GM21717 (cell line): ENCODE data around the gene PRXL2B.
"Not testable (repeated sequence)": the region's sequence is repeated elsewhere in the genome, so short reads cannot be mapped to it uniquely, and the experiment has no call there.

Source experiments
- ATAC-seq: cut with Tn5 transposase; IDR thresholded peaks from one replicate; pipeline ENCODE4 v1.9.1; 2021; ENCODE audit warnings: mild to moderate bottlenecking, moderate library complexity; ENCODE audit not compliant: unreplicated experiment

Gene PRXL2B

DNA sequence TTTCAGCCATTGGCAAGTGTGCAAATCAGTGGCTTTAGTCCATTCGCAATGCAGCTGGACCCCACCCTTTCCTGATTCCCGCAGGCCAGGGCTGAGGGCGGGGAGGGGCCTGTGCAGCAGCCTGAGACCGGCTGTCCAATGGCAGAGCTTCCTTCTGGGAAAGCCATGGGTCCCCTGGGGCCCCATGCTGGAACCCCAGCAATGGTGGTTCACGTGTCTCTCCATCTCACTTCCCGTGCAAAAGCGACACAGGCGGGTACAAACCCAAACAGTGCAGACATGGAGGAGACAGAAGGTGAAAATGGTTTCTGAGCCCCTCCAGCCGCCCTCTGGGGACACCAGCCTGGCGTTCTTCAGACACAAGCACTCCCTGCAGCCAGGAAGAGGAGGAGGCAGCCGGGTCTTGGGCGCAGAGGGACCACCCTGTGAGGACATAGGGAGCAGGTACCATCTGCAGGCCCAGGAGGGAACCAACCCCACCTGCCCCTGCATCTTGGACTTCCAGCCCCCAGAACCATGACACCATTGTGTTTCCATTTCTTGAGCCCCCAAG, 36.2 kb upstream of the PRXL2B start:
- not testable (repeated sequence) for ATAC-seq

- ATAC-seq = not testable (repeated sequence)
These were observed 35.0 kb upstream of the PRXL2B start for GRCh38 chr1:2551544-2551943.

DNA sequence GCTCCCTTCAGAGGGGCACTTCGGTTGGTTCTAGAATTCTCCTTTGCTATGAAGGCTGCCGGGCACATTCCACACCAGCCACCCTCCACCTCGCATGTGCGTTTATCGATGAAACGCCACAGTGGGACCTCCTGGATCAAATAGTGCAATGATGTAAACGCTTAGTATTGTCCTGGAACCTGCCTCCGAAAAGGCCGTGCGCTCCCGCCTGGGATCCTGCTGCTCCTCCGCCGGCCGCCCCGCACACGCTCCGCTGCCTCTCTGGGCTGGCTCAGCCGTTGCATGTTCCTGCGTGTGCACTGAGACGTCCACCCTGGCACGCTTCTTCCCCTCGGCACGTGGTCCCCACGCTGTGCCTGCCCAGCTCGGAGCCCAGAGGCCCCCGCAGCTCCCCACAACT, 34.4 kb upstream of the PRXL2B start:
- ATAC-seq = no peak

GRCh38 chr1:2553076-2553475, 33.5 kb upstream of the PRXL2B start:
- ATAC-seq = not testable (repeated sequence)

DNA sequence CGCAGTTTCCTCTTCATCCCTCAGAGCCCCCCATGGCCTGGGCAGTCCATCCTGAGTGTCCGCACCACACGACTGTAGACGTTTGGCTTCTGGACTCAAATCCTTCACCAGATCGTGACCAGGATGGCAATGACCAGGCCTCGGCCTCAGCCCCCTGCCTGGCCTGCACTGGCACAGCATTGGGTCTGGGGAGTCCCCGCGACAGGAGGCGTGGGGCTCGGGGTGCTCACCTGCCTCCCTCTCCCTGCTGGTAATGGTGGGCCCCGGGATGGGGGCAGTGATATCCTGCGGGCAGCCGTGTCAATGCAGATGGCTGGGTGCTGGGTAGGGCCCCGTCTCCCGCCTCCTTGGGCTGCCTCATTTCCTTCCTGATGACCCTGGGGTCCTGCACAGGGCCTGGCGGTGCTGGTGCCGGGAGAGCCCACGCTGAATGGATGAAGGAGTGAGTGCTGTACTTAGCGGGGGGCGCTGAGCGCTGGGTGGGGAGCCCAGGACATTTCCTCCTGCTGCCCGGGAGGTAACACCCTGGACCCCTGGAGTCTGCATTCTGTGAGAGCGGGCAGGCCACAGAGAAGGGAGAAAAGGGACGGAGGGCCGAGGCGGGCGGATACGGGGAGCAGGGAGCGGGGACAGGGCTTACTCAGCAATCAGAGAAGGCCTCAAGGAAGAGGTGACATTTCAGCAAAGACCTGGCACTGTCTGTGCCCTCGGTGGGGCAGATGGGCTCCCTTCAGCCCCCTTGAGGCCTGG, 32.5 kb upstream of the PRXL2B start:
- ATAC-seq = no peak

- no peak for ATAC-seq
These were observed 31.8 kb upstream of the PRXL2B start for GRCh38 chr1:2554621-2555387.

DNA sequence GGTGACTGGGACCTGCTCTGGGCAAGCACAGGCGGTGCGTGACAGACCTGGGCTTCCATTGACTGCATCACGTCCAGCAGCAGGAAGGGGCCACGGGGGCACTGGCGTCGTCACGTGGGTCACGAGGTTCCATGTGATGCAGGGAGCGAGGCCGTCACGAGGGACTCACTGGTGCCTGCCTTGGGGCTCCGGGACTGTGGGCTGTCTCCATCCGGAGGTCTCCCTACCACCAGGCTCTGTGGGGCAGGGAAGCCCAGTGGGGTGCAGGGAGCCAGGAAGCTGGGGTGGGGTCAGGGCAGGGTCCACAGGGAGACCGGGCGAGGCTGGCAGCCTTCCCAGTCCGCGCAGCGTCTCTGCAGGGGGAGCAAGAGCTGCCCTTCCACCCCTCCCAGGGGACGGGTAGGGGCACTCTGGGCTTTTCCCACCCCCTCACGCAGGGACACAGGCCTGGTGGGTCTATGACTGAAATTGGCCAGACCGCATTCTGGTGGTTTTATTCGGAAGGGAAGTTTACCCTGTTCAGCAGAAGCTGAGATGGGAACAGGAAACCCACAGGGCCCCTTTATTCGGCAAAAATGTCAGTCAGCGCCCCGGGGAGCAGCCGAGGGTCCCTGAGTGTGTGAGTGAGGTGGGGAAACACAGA, 30.8 kb upstream of the PRXL2B start:
- peak; percentile 33 for ATAC-seq

GRCh38 chr1:2556277-2556677, 30.3 kb upstream of the PRXL2B start, which contains the start of gene TNFRSF14:
Gene TNFRSF14, plus strand, starts transcription at chr1:2556371. Its CDS starts 294 bp downstream, at chr1:2556665.
- peak; percentile 35 for ATAC-seq

DNA sequence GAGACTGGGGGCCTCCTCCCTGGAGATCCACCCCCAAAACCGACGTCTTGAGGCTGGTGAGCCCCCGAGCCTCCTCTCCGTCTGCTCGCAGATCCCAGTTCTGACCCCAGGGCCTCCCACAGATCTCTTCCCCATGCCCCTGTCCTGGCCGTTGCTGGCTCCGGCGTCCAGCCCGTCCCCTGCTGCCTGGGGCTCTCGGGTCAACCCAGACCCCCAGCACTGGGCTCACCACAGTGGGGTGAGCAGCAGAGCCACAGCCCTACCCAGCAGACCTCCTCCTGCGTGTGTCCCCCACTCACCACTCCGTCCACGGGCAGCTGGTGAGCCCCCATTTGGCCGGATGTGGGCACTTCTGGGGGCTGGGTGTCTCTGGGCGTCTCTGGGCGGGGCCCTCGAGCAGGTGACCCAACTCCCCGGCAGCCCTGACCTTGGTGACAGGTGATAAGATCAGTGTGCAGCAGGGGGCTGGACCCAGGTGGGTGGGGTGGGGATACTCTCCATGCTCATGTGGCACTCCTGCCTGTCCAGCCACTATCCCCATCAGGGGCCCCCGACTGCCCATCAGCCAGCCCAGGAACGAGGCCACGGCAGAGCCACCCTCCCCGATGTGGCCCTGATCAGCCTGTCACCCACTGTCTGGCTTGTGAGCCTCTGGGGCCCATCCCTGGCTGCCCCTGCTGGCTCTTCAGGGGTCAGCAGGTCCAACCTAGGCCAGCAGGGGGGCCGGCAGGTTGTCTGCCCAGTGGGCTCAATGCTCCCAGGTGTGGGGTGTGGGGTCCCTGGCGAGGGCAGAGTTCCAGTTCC, 29.7 kb upstream of the PRXL2B start:
- no peak for ATAC-seq

DNA sequence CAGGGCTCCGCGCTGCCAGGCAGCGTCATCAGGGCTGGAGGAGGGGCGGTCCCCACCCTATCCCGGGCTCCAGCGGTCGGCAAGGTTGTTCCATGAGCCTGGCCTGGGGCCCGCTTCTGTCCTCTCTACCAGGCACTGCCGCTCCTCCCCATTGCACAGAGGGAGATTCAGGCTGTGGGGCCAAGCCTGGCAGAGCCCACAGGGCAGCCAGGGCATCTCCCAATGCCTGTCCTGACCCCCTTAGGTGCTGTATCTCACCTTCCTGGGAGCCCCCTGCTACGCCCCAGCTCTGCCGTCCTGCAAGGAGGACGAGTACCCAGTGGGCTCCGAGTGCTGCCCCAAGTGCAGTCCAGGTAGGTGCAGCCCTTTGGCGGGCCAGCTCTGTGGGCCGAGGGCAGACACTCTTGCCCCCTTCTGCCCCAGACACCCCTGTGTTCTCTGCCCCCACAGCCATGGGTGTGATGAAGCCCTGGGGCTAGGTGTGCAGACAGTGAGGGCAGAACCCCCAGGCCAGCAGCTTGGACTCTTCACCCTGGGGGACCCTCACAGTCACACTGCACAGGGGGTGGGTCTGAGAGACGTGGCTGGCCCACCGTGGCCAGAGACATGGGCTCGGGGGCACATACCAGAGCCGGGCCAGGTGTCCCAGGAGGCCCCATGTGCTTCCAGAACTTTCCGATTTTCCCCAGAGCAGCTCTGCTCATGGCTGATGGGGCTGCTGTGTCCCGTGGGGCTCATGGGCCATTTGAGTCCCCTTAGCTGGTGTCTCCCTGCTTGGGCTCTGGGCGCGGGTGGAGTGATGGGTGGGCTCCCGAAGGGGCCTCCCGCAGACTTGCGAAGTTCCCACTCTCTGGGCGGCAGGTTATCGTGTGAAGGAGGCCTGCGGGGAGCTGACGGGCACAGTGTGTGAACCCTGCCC, 28.8 kb upstream of the PRXL2B start:
- ATAC-seq = no peak

GRCh38 chr1:2558420-2558819, 28.2 kb upstream of the PRXL2B start:
- no peak for ATAC-seq

GRCh38 chr1:2558861-2559260, 27.7 kb upstream of the PRXL2B start:
- ATAC-seq = no peak

- no peak for ATAC-seq
These were observed 26.9 kb upstream of the PRXL2B start for GRCh38 chr1:2559509-2560298.

GRCh38 chr1:2560299-2561073, 26.1 kb upstream of the PRXL2B start:
- no peak for ATAC-seq

DNA sequence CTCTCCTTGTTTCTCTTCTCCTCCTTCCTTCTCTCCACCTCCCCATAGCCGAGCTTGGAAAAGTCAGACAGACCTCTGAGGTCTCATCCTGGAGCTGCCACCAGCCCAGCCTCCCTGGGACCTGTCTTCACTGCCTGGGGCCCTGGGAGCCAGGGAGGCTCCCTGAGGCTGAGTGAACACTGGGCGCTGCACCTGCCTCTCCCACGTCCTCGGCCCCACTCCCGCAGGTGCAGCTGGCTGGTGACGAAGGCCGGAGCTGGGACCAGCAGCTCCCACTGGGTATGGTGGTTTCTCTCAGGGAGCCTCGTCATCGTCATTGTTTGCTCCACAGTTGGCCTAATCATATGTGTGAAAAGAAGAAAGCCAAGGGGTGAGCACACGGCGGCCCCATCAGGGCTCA, 25.1 kb upstream of the PRXL2B start:
- no peak for ATAC-seq

DNA sequence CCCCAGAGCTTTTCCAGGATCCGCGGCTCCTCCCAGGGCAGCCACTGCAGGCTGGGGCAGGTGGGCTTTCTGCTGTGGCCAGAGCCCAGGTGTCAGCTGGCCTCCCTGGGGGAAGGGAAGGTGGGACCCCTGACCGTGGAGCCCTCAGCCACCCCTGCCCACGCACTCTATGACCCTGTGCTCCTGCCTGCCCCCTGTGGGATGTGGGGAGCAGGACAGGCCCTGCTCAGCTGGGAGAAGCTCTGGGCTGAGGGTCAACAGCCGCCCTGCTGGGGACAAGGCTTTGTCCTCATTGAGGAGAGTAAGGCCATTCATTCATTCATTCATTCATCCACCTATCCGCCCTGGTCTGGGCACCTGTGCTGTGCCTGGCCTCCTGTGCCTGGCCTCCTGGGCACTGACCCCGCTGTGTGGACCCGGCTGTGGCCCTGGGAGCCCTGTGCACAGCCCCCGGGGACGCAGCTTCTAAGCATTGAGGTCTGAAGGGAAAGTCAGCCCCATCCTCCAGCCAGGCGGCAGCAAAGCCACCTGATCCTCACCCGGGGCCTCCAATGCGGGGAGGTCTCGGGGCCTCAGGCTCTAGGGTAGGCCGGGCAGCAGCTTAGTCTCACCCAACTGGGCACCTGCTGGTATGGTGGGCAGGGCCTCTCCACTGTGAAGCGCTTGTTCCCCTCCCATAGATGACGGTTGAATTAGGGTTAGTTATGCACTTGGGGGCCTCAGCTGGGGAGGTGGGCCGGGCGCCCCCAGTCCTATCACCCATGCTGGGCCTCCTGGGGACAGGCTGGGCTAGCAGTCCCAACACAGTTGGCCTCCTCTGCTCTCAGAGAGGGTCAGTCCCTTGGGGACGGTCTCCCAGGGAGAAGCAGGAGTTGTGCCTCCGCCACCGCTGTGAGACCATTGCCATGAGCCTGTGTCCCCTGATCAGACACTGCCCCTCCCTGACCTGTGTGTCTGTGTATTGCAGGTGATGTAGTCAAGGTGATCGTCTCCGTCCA, 24.4 kb upstream of the PRXL2B start:
- no peak for ATAC-seq

GRCh38 chr1:2563205-2563604, 23.4 kb upstream of the PRXL2B start:
- no peak for ATAC-seq
